H1 (cell line): ENCODE data around the gene RAPGEF5. TPM values are rescaled to one million over a fixed set of nuclear protein-coding genes. Genes with fewer than 3 reads are reported as not detected.

ENCODE experiments used
- CBX8 ChIP-seq: fragments of 300-800, 300-1000 bp; sonication (generic); IDR thresholded peaks from 2 replicates; pipeline ENCODE4 v1.7.1; 2016; ENCODE audit warnings: low read depth, low read length, borderline replicate concordance
- CHD1 ChIP-seq: IDR thresholded peaks from 2 replicates; pipeline ENCODE4 v1.6.1; 2012; ENCODE audit warnings: low read depth, low read length, improper control_type of control experiment
- CHD2 ChIP-seq: IDR thresholded peaks from 2 replicates; pipeline ENCODE4 v1.6.1; 2012; ENCODE audit warnings: low read length, improper control_type of control experiment
- EGR1 ChIP-seq: IDR thresholded peaks from 2 replicates; pipeline ENCODE4 v1.6.1; 2011; ENCODE audit warnings: low read depth, low read length, borderline replicate concordance
- EZH2 ChIP-seq: fragments of 200-600 bp; sonication (generic); IDR thresholded peaks from 2 replicates; pipeline ENCODE4 v1.7.1; 2012; ENCODE audit warnings: low read depth, mild to moderate bottlenecking, moderate library complexity, low read length, inconsistent platforms; ENCODE audit not compliant: severe bottlenecking
- KDM4A ChIP-seq: IDR thresholded peaks from one replicate; pipeline ENCODE4 v1.7.1; 2012; ENCODE audit warnings: low read depth, mild to moderate bottlenecking, moderate library complexity, low read length, inconsistent platforms; ENCODE audit not compliant: severe bottlenecking
- MAFK ChIP-seq: IDR thresholded peaks from 2 replicates; pipeline ENCODE4 v1.6.1; 2012; ENCODE audit warnings: low read depth, mild to moderate bottlenecking, improper control_type of control experiment, low read length
- polyA plus RNA-seq, 7 experiments: library from polyadenylated mRNA; depleted of rRNA in 3 of 7; stranded (reverse) in 5 of 7; unstranded in 2 of 7; fragments of >200 nt in 5 of 7; fragments of 200-250 nt in 2 of 7; gene quantifications; 1 replicate in 5 of 7; 2 replicates in 1 of 7; 4 replicates in 1 of 7; pipeline versions ENCODE4 v1.2.1 to v1.2.3, GENCODE V29; 2011 to 2013; ENCODE audit warnings: missing spikeins in 2 of 7, mixed read lengths in 2 of 7
- total RNA-seq: library from RNA; stranded (reverse); fragmentation: NEBNext Ultra II Directional; extraction: Animal tissue kit (Norgen Biotek cat#: 25700); gene quantifications from 2 replicates; pipeline ENCODE4 v1.2.1, GENCODE V29; 2021
- TF ChIP-seq, protein P1 (sequence below): fragments of 300-600 bp; sonication (generic); IDR thresholded peaks from 2 replicates; pipeline ENCODE4 v1.7.1; 2012; ENCODE audit warnings: low read length, moderate library complexity, mild to moderate bottlenecking, inconsistent platforms; ENCODE audit not compliant: insufficient replicate concordance
- TF ChIP-seq, protein P2 (sequence below), 3 experiments: IDR thresholded peaks; 1 replicate in 2 of 3; 2 replicates in 1 of 3; pipeline versions ENCODE4 v1.5.1 to v1.6.1; 2011; ENCODE audit warnings: low read length in 3 of 3, mild to moderate bottlenecking in 3 of 3, inconsistent platforms in 2 of 3, low read depth in 1 of 3, moderate library complexity in 1 of 3; ENCODE audit not compliant: insufficient read depth in 1 of 3; ENCODE audit errors: control extremely low read depth in 1 of 3

Gene RAPGEF5
- total and polyA plus RNA-seq, 2 of the 8 experiments (the other 6 are each of a cell fraction or from before 2014, with no cell fraction given) = 4.4 to 22.9 TPM

DNA sequence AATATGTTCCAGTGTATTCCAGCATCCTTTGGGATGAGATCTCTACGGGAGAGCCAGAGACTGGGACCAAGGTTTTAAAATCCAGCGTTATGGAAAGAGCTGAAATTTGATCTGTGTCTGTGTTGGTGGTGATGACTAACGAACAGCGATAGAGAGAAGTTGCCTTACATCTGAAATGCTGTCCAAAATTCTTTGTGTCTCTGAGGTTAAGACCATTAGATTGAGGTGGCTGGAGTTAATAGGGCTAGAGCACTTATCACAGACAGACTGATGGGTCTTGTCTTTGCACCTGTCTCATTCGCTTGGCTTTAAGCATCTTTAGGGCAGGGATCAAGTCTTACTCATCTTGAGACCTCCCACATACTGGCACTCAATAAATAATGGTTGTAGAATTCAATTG, 41.0 kb upstream of the RAPGEF5 start (continued):
- TF ChIP-seq, protein P1, sequence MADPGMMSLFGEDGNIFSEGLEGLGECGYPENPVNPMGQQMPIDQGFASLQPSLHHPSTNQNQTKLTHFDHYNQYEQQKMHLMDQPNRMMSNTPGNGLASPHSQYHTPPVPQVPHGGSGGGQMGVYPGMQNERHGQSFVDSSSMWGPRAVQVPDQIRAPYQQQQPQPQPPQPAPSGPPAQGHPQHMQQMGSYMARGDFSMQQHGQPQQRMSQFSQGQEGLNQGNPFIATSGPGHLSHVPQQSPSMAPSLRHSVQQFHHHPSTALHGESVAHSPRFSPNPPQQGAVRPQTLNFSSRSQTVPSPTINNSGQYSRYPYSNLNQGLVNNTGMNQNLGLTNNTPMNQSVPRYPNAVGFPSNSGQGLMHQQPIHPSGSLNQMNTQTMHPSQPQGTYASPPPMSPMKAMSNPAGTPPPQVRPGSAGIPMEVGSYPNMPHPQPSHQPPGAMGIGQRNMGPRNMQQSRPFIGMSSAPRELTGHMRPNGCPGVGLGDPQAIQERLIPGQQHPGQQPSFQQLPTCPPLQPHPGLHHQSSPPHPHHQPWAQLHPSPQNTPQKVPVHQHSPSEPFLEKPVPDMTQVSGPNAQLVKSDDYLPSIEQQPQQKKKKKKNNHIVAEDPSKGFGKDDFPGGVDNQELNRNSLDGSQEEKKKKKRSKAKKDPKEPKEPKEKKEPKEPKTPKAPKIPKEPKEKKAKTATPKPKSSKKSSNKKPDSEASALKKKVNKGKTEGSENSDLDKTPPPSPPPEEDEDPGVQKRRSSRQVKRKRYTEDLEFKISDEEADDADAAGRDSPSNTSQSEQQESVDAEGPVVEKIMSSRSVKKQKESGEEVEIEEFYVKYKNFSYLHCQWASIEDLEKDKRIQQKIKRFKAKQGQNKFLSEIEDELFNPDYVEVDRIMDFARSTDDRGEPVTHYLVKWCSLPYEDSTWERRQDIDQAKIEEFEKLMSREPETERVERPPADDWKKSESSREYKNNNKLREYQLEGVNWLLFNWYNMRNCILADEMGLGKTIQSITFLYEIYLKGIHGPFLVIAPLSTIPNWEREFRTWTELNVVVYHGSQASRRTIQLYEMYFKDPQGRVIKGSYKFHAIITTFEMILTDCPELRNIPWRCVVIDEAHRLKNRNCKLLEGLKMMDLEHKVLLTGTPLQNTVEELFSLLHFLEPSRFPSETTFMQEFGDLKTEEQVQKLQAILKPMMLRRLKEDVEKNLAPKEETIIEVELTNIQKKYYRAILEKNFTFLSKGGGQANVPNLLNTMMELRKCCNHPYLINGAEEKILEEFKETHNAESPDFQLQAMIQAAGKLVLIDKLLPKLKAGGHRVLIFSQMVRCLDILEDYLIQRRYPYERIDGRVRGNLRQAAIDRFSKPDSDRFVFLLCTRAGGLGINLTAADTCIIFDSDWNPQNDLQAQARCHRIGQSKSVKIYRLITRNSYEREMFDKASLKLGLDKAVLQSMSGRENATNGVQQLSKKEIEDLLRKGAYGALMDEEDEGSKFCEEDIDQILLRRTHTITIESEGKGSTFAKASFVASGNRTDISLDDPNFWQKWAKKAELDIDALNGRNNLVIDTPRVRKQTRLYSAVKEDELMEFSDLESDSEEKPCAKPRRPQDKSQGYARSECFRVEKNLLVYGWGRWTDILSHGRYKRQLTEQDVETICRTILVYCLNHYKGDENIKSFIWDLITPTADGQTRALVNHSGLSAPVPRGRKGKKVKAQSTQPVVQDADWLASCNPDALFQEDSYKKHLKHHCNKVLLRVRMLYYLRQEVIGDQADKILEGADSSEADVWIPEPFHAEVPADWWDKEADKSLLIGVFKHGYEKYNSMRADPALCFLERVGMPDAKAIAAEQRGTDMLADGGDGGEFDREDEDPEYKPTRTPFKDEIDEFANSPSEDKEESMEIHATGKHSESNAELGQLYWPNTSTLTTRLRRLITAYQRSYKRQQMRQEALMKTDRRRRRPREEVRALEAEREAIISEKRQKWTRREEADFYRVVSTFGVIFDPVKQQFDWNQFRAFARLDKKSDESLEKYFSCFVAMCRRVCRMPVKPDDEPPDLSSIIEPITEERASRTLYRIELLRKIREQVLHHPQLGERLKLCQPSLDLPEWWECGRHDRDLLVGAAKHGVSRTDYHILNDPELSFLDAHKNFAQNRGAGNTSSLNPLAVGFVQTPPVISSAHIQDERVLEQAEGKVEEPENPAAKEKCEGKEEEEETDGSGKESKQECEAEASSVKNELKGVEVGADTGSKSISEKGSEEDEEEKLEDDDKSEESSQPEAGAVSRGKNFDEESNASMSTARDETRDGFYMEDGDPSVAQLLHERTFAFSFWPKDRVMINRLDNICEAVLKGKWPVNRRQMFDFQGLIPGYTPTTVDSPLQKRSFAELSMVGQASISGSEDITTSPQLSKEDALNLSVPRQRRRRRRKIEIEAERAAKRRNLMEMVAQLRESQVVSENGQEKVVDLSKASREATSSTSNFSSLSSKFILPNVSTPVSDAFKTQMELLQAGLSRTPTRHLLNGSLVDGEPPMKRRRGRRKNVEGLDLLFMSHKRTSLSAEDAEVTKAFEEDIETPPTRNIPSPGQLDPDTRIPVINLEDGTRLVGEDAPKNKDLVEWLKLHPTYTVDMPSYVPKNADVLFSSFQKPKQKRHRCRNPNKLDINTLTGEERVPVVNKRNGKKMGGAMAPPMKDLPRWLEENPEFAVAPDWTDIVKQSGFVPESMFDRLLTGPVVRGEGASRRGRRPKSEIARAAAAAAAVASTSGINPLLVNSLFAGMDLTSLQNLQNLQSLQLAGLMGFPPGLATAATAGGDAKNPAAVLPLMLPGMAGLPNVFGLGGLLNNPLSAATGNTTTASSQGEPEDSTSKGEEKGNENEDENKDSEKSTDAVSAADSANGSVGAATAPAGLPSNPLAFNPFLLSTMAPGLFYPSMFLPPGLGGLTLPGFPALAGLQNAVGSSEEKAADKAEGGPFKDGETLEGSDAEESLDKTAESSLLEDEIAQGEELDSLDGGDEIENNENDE = no peak
- TF ChIP-seq CBX8 (no peak), CHD2 (no peak), EZH2 (no peak), MAFK (no peak), KDM4A (no peak), CHD1 (no peak), EGR1 (no peak)
- TF ChIP-seq, protein P2, sequence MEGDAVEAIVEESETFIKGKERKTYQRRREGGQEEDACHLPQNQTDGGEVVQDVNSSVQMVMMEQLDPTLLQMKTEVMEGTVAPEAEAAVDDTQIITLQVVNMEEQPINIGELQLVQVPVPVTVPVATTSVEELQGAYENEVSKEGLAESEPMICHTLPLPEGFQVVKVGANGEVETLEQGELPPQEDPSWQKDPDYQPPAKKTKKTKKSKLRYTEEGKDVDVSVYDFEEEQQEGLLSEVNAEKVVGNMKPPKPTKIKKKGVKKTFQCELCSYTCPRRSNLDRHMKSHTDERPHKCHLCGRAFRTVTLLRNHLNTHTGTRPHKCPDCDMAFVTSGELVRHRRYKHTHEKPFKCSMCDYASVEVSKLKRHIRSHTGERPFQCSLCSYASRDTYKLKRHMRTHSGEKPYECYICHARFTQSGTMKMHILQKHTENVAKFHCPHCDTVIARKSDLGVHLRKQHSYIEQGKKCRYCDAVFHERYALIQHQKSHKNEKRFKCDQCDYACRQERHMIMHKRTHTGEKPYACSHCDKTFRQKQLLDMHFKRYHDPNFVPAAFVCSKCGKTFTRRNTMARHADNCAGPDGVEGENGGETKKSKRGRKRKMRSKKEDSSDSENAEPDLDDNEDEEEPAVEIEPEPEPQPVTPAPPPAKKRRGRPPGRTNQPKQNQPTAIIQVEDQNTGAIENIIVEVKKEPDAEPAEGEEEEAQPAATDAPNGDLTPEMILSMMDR (IDR thresholded peaks at IDR 0.05; ENCODE audit: control extremely low read depth in 1 of 3, insufficient read depth in 1 of 3, low read depth in 1 of 3, low read length in 3 of 3) = no peak
